ENCODE measurements around the gene RAD51B.

The RAD51B gene

GRCh38 chr14:68246074-68246785 is 426.7 kb downstream of the RAD51B start:
- H3K27ac ChIP-seq: peak overlapping the region; percentile 50
- H3K27me3 ChIP-seq (ENCODE audit: control insufficient read depth, insufficient read depth, low read length): no peaks in the 10 kb centered on the region
- no peak for TF ChIP-seq CTCF (IDR thresholded peaks at IDR 0.05)
- H3K36me3 ChIP-seq (ENCODE audit: control insufficient read depth, insufficient read depth, low read length): no peaks in the 10 kb centered on the region
- H3K4me2 ChIP-seq (ENCODE audit: low read length): no peak overlapping the region
- H3K79me2 ChIP-seq: no peaks in the 10 kb centered on the region
- H3K9me3 ChIP-seq (ENCODE audit: control insufficient read depth, low read length): no peaks in the 10 kb centered on the region
- no peak overlapping the region for H2AFZ ChIP-seq
- H3K9ac ChIP-seq: no peak overlapping the region
- H3K4me3 ChIP-seq (ENCODE audit: low read depth, low read length): no peak overlapping the region
- no peaks in the 10 kb centered on the region for H3K4me1 ChIP-seq

- peak overlapping the region; percentile 50 for H3K27ac ChIP-seq
- H3K27me3 ChIP-seq (ENCODE audit: control insufficient read depth, insufficient read depth, low read length): no peaks in the 10 kb centered on the region
- TF ChIP-seq CTCF (IDR thresholded peaks at IDR 0.05): no peak
- no peaks in the 10 kb centered on the region for H3K9me3 ChIP-seq (ENCODE audit: control insufficient read depth, low read length)
- no peaks in the 10 kb centered on the region for H3K79me2 ChIP-seq
- H3K4me2 ChIP-seq (ENCODE audit: low read length): no peak overlapping the region
- no peak overlapping the region for H2AFZ ChIP-seq
- no peaks in the 10 kb centered on the region for H3K36me3 ChIP-seq (ENCODE audit: control insufficient read depth, insufficient read depth, low read length)
- peaks cover 3% of the 10 kb centered on the region for H3K4me1 ChIP-seq
- no peak overlapping the region for H3K9ac ChIP-seq
- H3K4me3 ChIP-seq (ENCODE audit: low read depth, low read length): no peak overlapping the region
These were observed 427.2 kb downstream of the RAD51B start for GRCh38 chr14:68246786-68247105.

GRCh38 chr14:68247274-68247673 is 427.7 kb downstream of the RAD51B start:
- no peak overlapping the region for H2AFZ ChIP-seq
- no peak overlapping the region for H3K27ac ChIP-seq
- H3K4me3 ChIP-seq (ENCODE audit: low read depth, low read length): no peak overlapping the region
- no peaks in the 10 kb centered on the region for H3K27me3 ChIP-seq (ENCODE audit: control insufficient read depth, insufficient read depth, low read length)
- no peak for TF ChIP-seq CTCF (IDR thresholded peaks at IDR 0.05)
- H3K9me3 ChIP-seq (ENCODE audit: control insufficient read depth, low read length): no peaks in the 10 kb centered on the region
- no peaks in the 10 kb centered on the region for H3K36me3 ChIP-seq (ENCODE audit: control insufficient read depth, insufficient read depth, low read length)
- H3K9ac ChIP-seq: no peak overlapping the region
- no peak overlapping the region for H3K4me2 ChIP-seq (ENCODE audit: low read length)
- H3K4me1 ChIP-seq: peaks cover 7% of the 10 kb centered on the region
- no peaks in the 10 kb centered on the region for H3K79me2 ChIP-seq

GRCh38 chr14:68247676-68248268 is 428.2 kb downstream of the RAD51B start:
- Histone ChIP-seq H3K4me1 (peaks cover 7% of the 10 kb centered on the region), H3K9ac (no peak overlapping the region), H3K27me3 (ENCODE audit: control insufficient read depth, insufficient read depth, low read length) (no peaks in the 10 kb centered on the region), H3K36me3 (ENCODE audit: control insufficient read depth, insufficient read depth, low read length) (no peaks in the 10 kb centered on the region), H3K4me3 (ENCODE audit: low read depth, low read length) (no peak overlapping the region), H3K9me3 (ENCODE audit: control insufficient read depth, low read length) (no peaks in the 10 kb centered on the region), H2AFZ (no peak overlapping the region), H3K4me2 (ENCODE audit: low read length) (no peak overlapping the region), H3K79me2 (no peaks in the 10 kb centered on the region), H3K27ac (no peak overlapping the region)
- TF ChIP-seq CTCF (IDR thresholded peaks at IDR 0.05): no peak

Data from parathyroid adenoma (tissue), 2 donors.